K562 (cell line): ENCODE results near the gene IPO9. TPM values are rescaled to one million over a fixed set of nuclear protein-coding genes. Genes with fewer than 3 reads are reported as not detected.

ENCODE experiments used
- ATF3 ChIP-seq, 2 experiments: fragments of 450-650 bp in 1 of 2; sonication (generic) in 1 of 2; formaldehyde crosslinking in 1 of 2; IDR thresholded peaks in 1 of 2; conservative IDR thresholded peaks in 1 of 2; 2 replicates each; pipeline versions ENCODE4 v1.6.1 to v1.8.1; 2016 to 2023; ENCODE audit warnings: mild to moderate bottlenecking in 2 of 2, moderate library complexity in 2 of 2, inconsistent platforms in 1 of 2, missing genetic modification reagents in 1 of 2
- CEBPG ChIP-seq, 3 experiments: fragments of 200-800 bp in 1 of 3; sonication (Bioruptor generic) in 1 of 3; sonication (generic) in 1 of 3; formaldehyde crosslinking in 1 of 3; IDR thresholded peaks in 2 of 3; conservative IDR thresholded peaks in 1 of 3; 2 replicates each; pipeline versions ENCODE4 v1.6.1 to v1.8.0; 2016 to 2022; ENCODE audit warnings: missing compliant biosample characterization in 2 of 3, missing genetic modification characterization in 2 of 3, mild to moderate bottlenecking in 1 of 3, missing genetic modification reagents in 1 of 3
- NFRKB ChIP-seq: fragments of 450-650 bp; IDR thresholded peaks from 2 replicates; pipeline ENCODE4 v1.6.1; 2016; ENCODE audit warnings: low read depth
- NRF1 ChIP-seq, 2 experiments: fragments of 450-650 bp; IDR thresholded peaks in 1 of 2; conservative IDR thresholded peaks in 1 of 2; 2 replicates each; pipeline ENCODE4 v1.6.1; 2014; ENCODE audit warnings: mild to moderate bottlenecking in 2 of 2
- NUFIP1 ChIP-seq: fragments of 450-650 bp; IDR thresholded peaks from 2 replicates; pipeline ENCODE4 v1.6.1; 2018; ENCODE audit not compliant: partially characterized antibody
- PBX2 ChIP-seq, 2 experiments: IDR thresholded peaks in 1 of 2; conservative IDR thresholded peaks in 1 of 2; 2 replicates each; pipeline ENCODE4 v1.6.1; 2016; ENCODE audit warnings: low read depth in 2 of 2, mild to moderate bottlenecking in 1 of 2, missing compliant biosample characterization in 1 of 2, missing genetic modification characterization in 1 of 2, moderate library complexity in 1 of 2
- POU5F1 ChIP-seq: fragments of 150-350 bp; IDR thresholded peaks from 2 replicates; pipeline ENCODE4 v1.6.1; 2014; ENCODE audit warnings: borderline replicate concordance, low read length, low read depth, mild to moderate bottlenecking; ENCODE audit not compliant: partially characterized antibody
- PTBP1 ChIP-seq: fragments of 200-400 bp; formaldehyde crosslinking; IDR thresholded peaks from 2 replicates; pipeline ENCODE4 v1.6.1; 2017; ENCODE audit warnings: low read depth, low read length
- SIN3A ChIP-seq, 2 experiments: fragments of 150-350 bp in 1 of 2; IDR thresholded peaks; 2 replicates each; pipeline ENCODE4 v1.6.1; 2011 to 2016; ENCODE audit warnings: borderline replicate concordance in 2 of 2, low read depth in 2 of 2, low read length in 2 of 2, mild to moderate bottlenecking in 2 of 2, moderate library complexity in 2 of 2; ENCODE audit not compliant: control insufficient read depth in 1 of 2
- SLC30A9 ChIP-seq: fragments of 250-450 bp; sonication (Bioruptor Pico); IDR thresholded peaks from 2 replicates; pipeline ENCODE4 v1.8.0; 2022; ENCODE audit warnings: mild to moderate bottlenecking, moderate library complexity
- SRSF3 ChIP-seq: fragments of 200-400 bp; formaldehyde crosslinking; IDR thresholded peaks from 2 replicates; pipeline ENCODE4 v1.6.1; 2016; ENCODE audit warnings: mild to moderate bottlenecking, low read length, moderate library complexity; ENCODE audit not compliant: insufficient read depth
- STAT6 ChIP-seq: sonication (generic); formaldehyde crosslinking; IDR thresholded peaks from 2 replicates; pipeline ENCODE4 v1.8.1; 2023; ENCODE audit warnings: mild to moderate bottlenecking, missing genetic modification reagents
- TRIM24 ChIP-seq, 2 experiments: fragments of 450-650 bp; IDR thresholded peaks; 2 replicates each; pipeline ENCODE4 v1.6.1; 2016
- YY1 ChIP-seq, 3 experiments: IDR thresholded peaks; 2 replicates each; pipeline ENCODE4 v1.6.1; 2011; ENCODE audit warnings: low read length in 2 of 3, mild to moderate bottlenecking in 2 of 3, moderate library complexity in 2 of 3, borderline replicate concordance in 1 of 3, control low read depth in 1 of 3, low read depth in 1 of 3; ENCODE audit not compliant: insufficient read depth in 3 of 3, insufficient replicate concordance in 2 of 3, control insufficient read depth in 1 of 3, insufficient read length in 1 of 3; ENCODE audit errors: extremely low read depth in 1 of 3
- ZBTB33 ChIP-seq: sonication (generic); formaldehyde crosslinking; IDR thresholded peaks from 2 replicates; pipeline ENCODE4 v1.8.1; 2023; ENCODE audit warnings: mild to moderate bottlenecking, missing genetic modification reagents
- polyA plus RNA-seq, 8 experiments: library from polyadenylated mRNA; depleted of rRNA in 4 of 8; stranded (reverse) in 5 of 8; unstranded in 3 of 8; fragments of >200 nt; fragmentation: Nextera tagmentation in 2 of 8; fragmentation: Illumina TruSeq in 1 of 8; extraction: Ambion mirVana in 2 of 8; extraction: Trizol in 1 of 8; gene quantifications; 2 replicates each; pipeline versions ENCODE4 v1.2.1 to v1.2.3, GENCODE V29; 2011 to 2014; ENCODE audit warnings: inconsistent platforms in 1 of 8, missing spikeins in 1 of 8
- total RNA-seq, 7 experiments: library from RNA; depleted of rRNA in 6 of 7; stranded (reverse); fragments of >200 nt in 6 of 7; fragmentation: Illumina TruSeq in 2 of 7; extraction: Trizol in 2 of 7; gene quantifications; 2 replicates each; pipeline versions ENCODE4 v1.2.1 to v1.2.3, GENCODE V29; 2011 to 2021; ENCODE audit warnings: low replicate concordance in 1 of 7

The IPO9 gene
- total and polyA plus RNA-seq, 9 of the 15 experiments (the other 6 are each of a cell fraction or from before 2014, with no cell fraction given), result 27.9 to 78.6 (median 43.9) TPM

GRCh38 chr1:201916649-201917249 lies 87.8 kb downstream of the IPO9 start (continued):
- no peak for TF ChIP-seq STAT6
- TF ChIP-seq ATF3 (IDR thresholded peaks at IDR 0.05), result peak; percentile 65
- TF ChIP-seq ATF3 (CRISPR knock-in tag; conservative IDR thresholded peaks at IDR 0.05), result no peak
- TF ChIP-seq ZBTB33, result 0 out of 2 replicates have a peak, but pooled peaks have one; percentile 10
- peak; percentile 23 to 53; a peak in 3 of 4 replicates for TF ChIP-seq NRF1 (conservative IDR thresholded peaks at IDR 0.05 in 1 of 2, IDR thresholded peaks at IDR 0.05 in 1 of 2)
- TF ChIP-seq SLC30A9 (CRISPR knock-in tag), result no peak
- no peak for TF ChIP-seq NFRKB
- 0 out of 4 replicates have a peak, but pooled peaks of 1 of the 2 experiments have one; percentile 11 for TF ChIP-seq TRIM24 (IDR thresholded peaks at IDR 0.05)
- no peak for TF ChIP-seq NUFIP1
- TF ChIP-seq PTBP1, result no peak
- 0 out of 2 replicates have a peak, but pooled peaks have one; percentile 26 for TF ChIP-seq CEBPG (CRISPR knock-in tag; IDR thresholded peaks at IDR 0.05)
- TF ChIP-seq CEBPG (tag; conservative IDR thresholded peaks at IDR 0.05 in 1 of 2, IDR thresholded peaks at IDR 0.05 in 1 of 2), result peak; percentile 64 to 66; a peak in 3 of 4 replicates
- no peak for TF ChIP-seq PBX2 (CRISPR knock-in tag; IDR thresholded peaks at IDR 0.05; ENCODE audit: low read depth)
- 0 out of 2 replicates have a peak, but pooled peaks have one; percentile 19 for TF ChIP-seq PBX2 (tag; conservative IDR thresholded peaks at IDR 0.05; ENCODE audit: low read depth)
- peak in 2 of 3 experiments; percentile 22 to 60 for TF ChIP-seq YY1 (IDR thresholded peaks at IDR 0.05; ENCODE audit: borderline replicate concordance in 1 of 3, control insufficient read depth in 1 of 3, extremely low read depth in 1 of 3, insufficient read depth in 3 of 3, insufficient read length in 1 of 3, insufficient replicate concordance in 2 of 3, low read depth in 1 of 3, low read length in 2 of 3)
- TF ChIP-seq SRSF3, result no peak
- no peak for TF ChIP-seq SIN3A (IDR thresholded peaks at IDR 0.05; ENCODE audit: borderline replicate concordance in 2 of 2, control insufficient read depth in 1 of 2, low read depth in 2 of 2, low read length in 2 of 2)
- TF ChIP-seq POU5F1, result no peak
